22Rv1 (cell line): ENCODE results near the gene GABRD.

Experiments
- CTCF ChIP-seq: fragments of 450-650 bp; IDR thresholded peaks from 2 replicates; pipeline ENCODE4 v1.5.1; 2017; ENCODE audit warnings: mild to moderate bottlenecking
- ZFX ChIP-seq: fragments of 450-650 bp; IDR thresholded peaks from 2 replicates; pipeline ENCODE4 v1.6.1; 2017; ENCODE audit warnings: antibody characterized with exemption, borderline replicate concordance

DNA sequence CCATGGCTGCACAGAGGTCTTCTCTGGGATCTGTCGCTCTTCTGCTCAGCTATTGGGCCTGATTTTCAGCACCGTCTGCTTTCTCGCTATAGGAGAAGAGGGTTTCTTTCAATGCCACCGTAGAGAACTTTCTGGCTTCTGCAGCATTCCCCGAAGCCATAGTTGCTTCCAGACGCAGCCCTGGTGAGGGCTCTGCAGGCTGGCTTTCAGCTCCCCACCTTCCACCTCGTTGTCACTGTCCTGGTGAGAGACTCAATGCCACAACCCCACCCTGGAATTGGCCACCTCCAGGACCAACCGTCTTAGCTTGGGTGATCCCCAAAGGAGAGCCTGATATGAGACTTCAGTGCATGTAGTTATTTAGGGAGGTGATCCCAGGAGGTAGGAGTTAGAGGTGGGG, 19.1 kb downstream of the GABRD start:
- TF ChIP-seq CTCF (no peak), ZFX (no peak)
